ENCODE data around the gene LOXHD1. TPM values are rescaled to one million over a fixed set of nuclear protein-coding genes. Genes with fewer than 3 reads are reported as not detected.
A peak's percentile ranks its signal among the peaks of the same experiment; 100 is the strongest.

LOXHD1 gene
- total RNA-seq, 2 experiments from 2014 or later, result 0.11 to 0.45 TPM

DNA sequence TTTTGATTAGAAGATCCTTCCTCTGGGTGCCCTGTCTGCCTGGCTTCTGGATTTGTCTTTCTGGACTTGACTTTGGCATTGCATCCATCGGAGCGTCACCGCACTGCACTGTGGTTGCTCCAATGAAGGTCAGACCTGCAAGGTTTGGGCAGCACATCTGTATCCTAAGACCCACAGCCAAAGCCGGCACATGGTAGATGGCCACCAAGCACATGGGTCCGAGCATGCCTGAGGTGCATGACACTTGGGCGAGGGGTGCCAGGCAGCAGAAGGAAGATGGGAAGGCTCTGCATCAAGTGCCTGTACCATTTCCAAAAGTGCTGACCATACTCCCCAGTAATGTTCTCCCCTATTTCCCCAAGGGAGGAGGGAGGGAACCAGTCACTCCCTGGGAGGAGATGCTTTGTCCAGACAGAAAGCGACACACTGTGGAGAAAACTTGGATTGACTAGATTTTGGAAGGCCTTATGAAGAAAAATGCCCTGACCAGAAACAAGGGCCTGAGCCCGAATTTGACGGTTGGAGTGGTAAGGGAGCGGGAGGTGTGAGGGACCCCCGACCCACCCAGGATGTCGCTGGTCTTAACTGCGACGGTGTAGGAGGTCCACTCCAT lies 149.9 kb downstream of the LOXHD1 start:
- DNase-seq, result no peak
- no peak for TF ChIP-seq CTCF (IDR thresholded peaks at IDR 0.05)
- POLR2A ChIA-PET, result no interaction called here
- Mint-ChIP-seq H3K9me3 (peaks cover under 1% of the 10 kb centered on the region), H3K27ac (no peak overlapping the region), H3K4me3 (no peak overlapping the region), H3K27me3 (peaks cover 1% of the 10 kb centered on the region), H3K4me1 (ENCODE audit: low read depth) (no peaks in the 10 kb centered on the region), H3K36me3 (ENCODE audit: low read depth) (no peaks in the 10 kb centered on the region)
- no peak for ATAC-seq
- intact Hi-C loops (cut with micrococcal nuclease), result no loop called here
- CTCF ChIA-PET, result interaction anchor here (0.8 kb wide), 1 partner anchor 151 kb away, joined by 3 read pairs; no protein-coding TSS in a partner anchor

DNA sequence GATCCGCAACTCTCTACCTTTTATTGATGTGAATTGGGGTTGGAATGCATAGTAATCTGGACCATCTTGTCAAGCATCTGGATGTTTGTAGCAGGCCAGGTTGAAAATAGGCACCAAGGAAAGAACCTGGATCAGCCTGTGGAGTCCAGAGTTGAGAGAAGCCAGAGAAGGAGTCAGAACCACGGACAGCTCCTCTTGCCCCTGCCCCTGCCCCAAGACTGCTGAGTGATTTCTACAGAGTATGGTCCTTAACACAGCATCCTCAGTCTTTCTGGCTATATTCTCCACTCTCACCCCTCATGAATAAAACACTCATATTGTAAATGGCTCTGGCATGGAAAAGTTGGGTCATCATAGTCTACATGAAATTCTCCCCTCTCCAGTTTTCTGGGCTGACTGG lies 154.6 kb downstream of the LOXHD1 start:
- H3K27ac Mint-ChIP-seq, result no peak overlapping the region
- ATAC-seq (no peak), DNase-seq (peak; percentile 37)
- intact Hi-C loops (cut with micrococcal nuclease), result no loop called here
- peaks cover 2% of the 10 kb centered on the region for H3K9me3 Mint-ChIP-seq
- H3K4me1 Mint-ChIP-seq (ENCODE audit: low read depth), result no peaks in the 10 kb centered on the region
- ChIA-PET CTCF (no interaction called here), POLR2A (no interaction called here)
- no peak overlapping the region for H3K4me3 Mint-ChIP-seq
- TF ChIP-seq CTCF (IDR thresholded peaks at IDR 0.05), result no peak
- peaks cover 2% of the 10 kb centered on the region for H3K27me3 Mint-ChIP-seq
- no peaks in the 10 kb centered on the region for H3K36me3 Mint-ChIP-seq (ENCODE audit: low read depth)

GRCh38 chr18:46497129-46497528 lies 159.9 kb downstream of the LOXHD1 start:
- Mint-ChIP-seq H3K36me3 (ENCODE audit: low read depth) (no peaks in the 10 kb centered on the region), H3K4me1 (ENCODE audit: low read depth) (no peaks in the 10 kb centered on the region), H3K4me3 (no peak overlapping the region), H3K27me3 (peaks cover 1% of the 10 kb centered on the region), H3K9me3 (peaks cover 2% of the 10 kb centered on the region), H3K27ac (no peak overlapping the region)
- POLR2A ChIA-PET, result no interaction called here
- CTCF ChIA-PET, result interaction anchor here (0.9 kb wide), 1 partner anchor 215 kb away, joined by 3 read pairs; no protein-coding TSS in a partner anchor
- peak; percentile 53 for DNase-seq
- no peak for ATAC-seq
- no peak for TF ChIP-seq CTCF (IDR thresholded peaks at IDR 0.05)
- intact Hi-C loops (cut with micrococcal nuclease), result no loop called here

- ChIA-PET CTCF (interaction anchor here (1.9 kb wide), 1 partner anchor 169 kb away, joined by 10 read pairs; no protein-coding TSS in a partner anchor), POLR2A (no interaction called here)
- H3K4me1 Mint-ChIP-seq (ENCODE audit: low read depth), result no peaks in the 10 kb centered on the region
- peaks cover 1% of the 10 kb centered on the region for H3K9me3 Mint-ChIP-seq
- peaks cover 3% of the 10 kb centered on the region for H3K27me3 Mint-ChIP-seq
- ATAC-seq (no peak), DNase-seq (no peak)
- intact Hi-C loops (cut with micrococcal nuclease), result no loop called here
- no peak for TF ChIP-seq CTCF (IDR thresholded peaks at IDR 0.05)
- no peak overlapping the region for H3K27ac Mint-ChIP-seq
- no peaks in the 10 kb centered on the region for H3K36me3 Mint-ChIP-seq (ENCODE audit: low read depth)
- H3K4me3 Mint-ChIP-seq, result no peak overlapping the region
These were observed 168.4 kb downstream of the LOXHD1 start for GRCh38 chr18:46488471-46489213.

DNA sequence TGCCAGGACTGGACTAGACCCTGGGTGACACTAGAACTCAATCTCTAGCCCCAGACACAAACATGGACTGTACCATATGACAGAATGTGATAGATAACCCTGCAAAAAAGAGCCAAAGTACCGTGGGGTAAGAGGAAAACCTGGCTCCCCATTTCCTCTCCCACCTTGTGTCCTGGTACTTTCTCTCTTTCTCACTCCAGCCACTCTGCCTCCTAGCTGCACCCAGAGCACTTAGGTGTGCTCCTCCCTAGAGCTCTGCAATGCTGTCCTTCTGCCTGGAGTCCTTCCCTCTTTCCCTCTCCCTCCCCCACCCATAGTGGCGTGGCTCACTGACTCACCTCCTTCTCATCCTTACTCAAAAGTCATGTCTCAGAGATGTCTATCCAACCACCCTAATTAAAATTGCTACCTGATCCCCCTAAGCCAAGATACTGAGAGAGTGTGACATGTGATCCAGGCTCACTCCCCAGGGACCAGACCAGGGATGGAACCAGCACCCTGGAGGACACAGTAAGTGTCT lies 171.3 kb downstream of the LOXHD1 start:
- CTCF ChIA-PET, result interaction anchor here (1.5 kb wide), 1 partner anchor 172 kb away, joined by 4 read pairs; no protein-coding TSS in a partner anchor
- Mint-ChIP-seq H3K4me1 (ENCODE audit: low read depth) (no peaks in the 10 kb centered on the region), H3K27me3 (peaks cover 3% of the 10 kb centered on the region), H3K4me3 (no peak overlapping the region), H3K9me3 (no peaks in the 10 kb centered on the region), H3K27ac (no peak overlapping the region), H3K36me3 (ENCODE audit: low read depth) (no peaks in the 10 kb centered on the region)
- no peak for ATAC-seq
- intact Hi-C loops (cut with micrococcal nuclease), result no loop called here
- no peak for DNase-seq
- no peak for TF ChIP-seq CTCF (IDR thresholded peaks at IDR 0.05)
- POLR2A ChIA-PET, result no interaction called here
